VCaP (cell line): ENCODE measurements around the gene TAF8.

Experiments
- H3K27ac ChIP-seq: fragments of 450-650 bp; 2 replicates; pipeline ENCODE4 v1.5.1; 2017
- CTCF ChIP-seq: fragments of 450-650 bp; conservative IDR thresholded peaks from 2 replicates; pipeline ENCODE4 v1.5.1; 2017; ENCODE audit warnings: mild to moderate bottlenecking, moderate library complexity

The TAF8 gene

GRCh38 chr6:42068872-42069522, 18.7 kb downstream of the TAF8 start:
- 0 out of 2 replicates have a peak, but pooled peaks have one; percentile 7 for TF ChIP-seq CTCF

GRCh38 chr6:42071881-42072583, 21.7 kb downstream of the TAF8 start:
- no peak overlapping the region for H3K27ac ChIP-seq
- no peak for TF ChIP-seq CTCF

More at GRCh38 chr6:42068872-42069522, 18.7 kb downstream of the TAF8 start:
- no peak overlapping the region for H3K27ac ChIP-seq

- H3K27ac ChIP-seq, result no peak overlapping the region
- no peak for TF ChIP-seq CTCF
Measured at GRCh38 chr6:42073287-42073686, 23.0 kb downstream of the TAF8 start.

- peak; percentile 88 for TF ChIP-seq CTCF
- peak overlapping the region; percentile 46 for H3K27ac ChIP-seq
Measured at GRCh38 chr6:42075159-42075838, 25.0 kb downstream of the TAF8 start.

- no peak overlapping the region for H3K27ac ChIP-seq
- no peak for TF ChIP-seq CTCF
Measured at GRCh38 chr6:42078386-42078785, 28.1 kb downstream of the TAF8 start.

GRCh38 chr6:42079941-42080464, 29.7 kb downstream of the TAF8 start:
- no peak for TF ChIP-seq CTCF
- no peak overlapping the region for H3K27ac ChIP-seq

GRCh38 chr6:42083530-42083929, 33.2 kb downstream of the TAF8 start:
- H3K27ac ChIP-seq, result peak overlapping the region; percentile 28; the same call in 1 of the 2 replicates
- TF ChIP-seq CTCF, result no peak
